OCI-LY3 (cell line): ENCODE data around the gene FLOT2.

Experiments
- EZH2phosphoT487 ChIP-seq: fragments of 200-600 bp; shearing (Covaris generic); IDR thresholded peaks from 2 replicates; pipeline ENCODE4 v1.6.1; 2018; ENCODE audit warnings: antibody characterized with exemption, mixed run types, low read depth
- TF ChIP-seq, protein P1 (sequence below): fragments of 200-600, 300-600 bp; sonication (generic); IDR thresholded peaks from 2 replicates; pipeline ENCODE4 v1.5.1; 2014; ENCODE audit warnings: antibody characterized with exemption, low read length, low read depth

DNA sequence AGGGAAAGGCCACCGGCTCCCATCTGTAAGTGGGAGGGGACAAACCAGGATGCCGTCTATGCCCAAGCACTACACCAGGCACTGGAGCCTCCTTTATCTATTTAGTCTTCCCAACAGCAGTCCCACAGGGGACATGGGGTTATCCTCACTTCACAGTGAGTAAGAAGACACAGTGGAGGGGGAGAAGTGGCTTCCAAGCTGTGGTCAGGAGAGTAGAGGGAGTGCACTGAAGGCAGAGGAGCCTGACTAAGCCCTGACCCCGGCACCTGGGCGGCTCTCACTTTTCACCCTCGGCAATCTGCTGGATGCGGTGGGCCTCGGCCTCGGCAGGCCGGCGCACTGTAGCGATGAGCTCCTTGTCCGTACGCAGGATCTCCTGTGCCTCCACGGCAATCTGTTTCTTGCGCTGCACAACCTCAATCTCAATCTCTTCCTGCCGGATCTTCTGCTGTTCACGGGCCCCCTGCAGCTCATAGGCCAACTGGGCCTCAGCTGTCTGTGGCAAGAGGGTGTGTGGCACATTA, 15.9 kb downstream of the FLOT2 start:
- TF ChIP-seq, protein P1, sequence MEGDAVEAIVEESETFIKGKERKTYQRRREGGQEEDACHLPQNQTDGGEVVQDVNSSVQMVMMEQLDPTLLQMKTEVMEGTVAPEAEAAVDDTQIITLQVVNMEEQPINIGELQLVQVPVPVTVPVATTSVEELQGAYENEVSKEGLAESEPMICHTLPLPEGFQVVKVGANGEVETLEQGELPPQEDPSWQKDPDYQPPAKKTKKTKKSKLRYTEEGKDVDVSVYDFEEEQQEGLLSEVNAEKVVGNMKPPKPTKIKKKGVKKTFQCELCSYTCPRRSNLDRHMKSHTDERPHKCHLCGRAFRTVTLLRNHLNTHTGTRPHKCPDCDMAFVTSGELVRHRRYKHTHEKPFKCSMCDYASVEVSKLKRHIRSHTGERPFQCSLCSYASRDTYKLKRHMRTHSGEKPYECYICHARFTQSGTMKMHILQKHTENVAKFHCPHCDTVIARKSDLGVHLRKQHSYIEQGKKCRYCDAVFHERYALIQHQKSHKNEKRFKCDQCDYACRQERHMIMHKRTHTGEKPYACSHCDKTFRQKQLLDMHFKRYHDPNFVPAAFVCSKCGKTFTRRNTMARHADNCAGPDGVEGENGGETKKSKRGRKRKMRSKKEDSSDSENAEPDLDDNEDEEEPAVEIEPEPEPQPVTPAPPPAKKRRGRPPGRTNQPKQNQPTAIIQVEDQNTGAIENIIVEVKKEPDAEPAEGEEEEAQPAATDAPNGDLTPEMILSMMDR, result no peak
- TF ChIP-seq EZH2phosphoT487, result no peak
